ENCODE data around the gene YRDC. TPM values are rescaled to one million over a fixed set of nuclear protein-coding genes. Genes with fewer than 3 reads are reported as not detected.

Gene YRDC
- total RNA-seq, 3 donors from 2014 or later (not counting 1 experiment from before 2014, with no cell fraction given): 19.9 to 26.2 (median 24.4) TPM

- Mint-ChIP-seq H3K27ac (no peak overlapping the region), H3K36me3 (no peaks in the 10 kb centered on the region), H3K27me3 (ENCODE audit: low read depth in 2 of 2) (no peaks in the 10 kb centered on the region), H3K4me3 (no peak overlapping the region), H3K9me3 (no peaks in the 10 kb centered on the region), H3K4me1 (peaks cover 36 to 37% of the 10 kb centered on the region in 2 donors)
- H3K9me3 ChIP-seq (ENCODE audit: control insufficient read depth, insufficient read depth, low read length): no peaks in the 10 kb centered on the region
- TF ChIP-seq, protein P1, sequence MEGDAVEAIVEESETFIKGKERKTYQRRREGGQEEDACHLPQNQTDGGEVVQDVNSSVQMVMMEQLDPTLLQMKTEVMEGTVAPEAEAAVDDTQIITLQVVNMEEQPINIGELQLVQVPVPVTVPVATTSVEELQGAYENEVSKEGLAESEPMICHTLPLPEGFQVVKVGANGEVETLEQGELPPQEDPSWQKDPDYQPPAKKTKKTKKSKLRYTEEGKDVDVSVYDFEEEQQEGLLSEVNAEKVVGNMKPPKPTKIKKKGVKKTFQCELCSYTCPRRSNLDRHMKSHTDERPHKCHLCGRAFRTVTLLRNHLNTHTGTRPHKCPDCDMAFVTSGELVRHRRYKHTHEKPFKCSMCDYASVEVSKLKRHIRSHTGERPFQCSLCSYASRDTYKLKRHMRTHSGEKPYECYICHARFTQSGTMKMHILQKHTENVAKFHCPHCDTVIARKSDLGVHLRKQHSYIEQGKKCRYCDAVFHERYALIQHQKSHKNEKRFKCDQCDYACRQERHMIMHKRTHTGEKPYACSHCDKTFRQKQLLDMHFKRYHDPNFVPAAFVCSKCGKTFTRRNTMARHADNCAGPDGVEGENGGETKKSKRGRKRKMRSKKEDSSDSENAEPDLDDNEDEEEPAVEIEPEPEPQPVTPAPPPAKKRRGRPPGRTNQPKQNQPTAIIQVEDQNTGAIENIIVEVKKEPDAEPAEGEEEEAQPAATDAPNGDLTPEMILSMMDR (IDR thresholded peaks at IDR 0.05): no peak
- no peak overlapping the region for H3K27ac ChIP-seq (ENCODE audit: low read length)
- no peaks in the 10 kb centered on the region for H3K27me3 ChIP-seq (ENCODE audit: control insufficient read depth, insufficient read depth, low read length)
- ATAC-seq: no peak
- intact Hi-C loops (cut with micrococcal nuclease): loop anchor here (10.0 kb wide), 1 partner anchor 250 kb away; the partner anchor contains the start of gene GNL2
- peaks cover 10% of the 10 kb centered on the region for H3K36me3 ChIP-seq (ENCODE audit: control insufficient read depth, insufficient read depth, low read length)
- no peak for DNase-seq
- H3K4me3 ChIP-seq (ENCODE audit: low read length): no peak overlapping the region
- H3K4me1 ChIP-seq (ENCODE audit: control insufficient read depth, insufficient read depth, low read length): peaks cover 5% of the 10 kb centered on the region
Measured at GRCh38 chr1:37844536-37844935, 36.5 kb upstream of the YRDC start.

DNA sequence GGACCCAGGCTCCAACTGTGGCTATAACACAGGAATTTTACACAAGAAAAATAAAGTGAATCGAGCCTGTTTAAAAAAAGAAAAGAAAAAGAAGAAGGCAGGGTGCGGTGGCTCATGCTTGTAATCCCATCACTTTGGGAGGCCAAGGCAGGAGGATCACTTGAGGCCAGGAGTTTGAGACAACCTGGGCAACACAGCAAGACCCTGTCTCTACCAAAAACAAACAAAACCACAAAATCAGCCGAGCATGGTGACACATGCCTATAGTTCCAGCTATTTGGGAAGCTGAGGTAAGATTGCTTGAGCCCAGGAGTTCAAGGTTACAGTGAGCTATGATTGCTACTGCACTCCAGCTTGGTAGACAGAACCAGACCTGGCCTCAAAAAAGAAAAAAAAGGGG lies 33.6 kb upstream of the YRDC start:
- no peak overlapping the region for H3K4me3 Mint-ChIP-seq
- no peak overlapping the region for H3K27ac Mint-ChIP-seq
- H3K27me3 ChIP-seq (ENCODE audit: control insufficient read depth, insufficient read depth, low read length): no peaks in the 10 kb centered on the region
- no peak overlapping the region for H3K27ac ChIP-seq (ENCODE audit: low read length)
- ATAC-seq (no peak), DNase-seq (no peak)
- peaks cover under 1% of the 10 kb centered on the region for H3K4me1 ChIP-seq (ENCODE audit: control insufficient read depth, insufficient read depth, low read length)
- H3K27me3 Mint-ChIP-seq (ENCODE audit: low read depth in 2 of 2): no peaks in the 10 kb centered on the region
- 97% methylated on average over 3 of the region's 3 CpGs for WGBS (ENCODE audit: insufficient coverage)
- no peaks in the 10 kb centered on the region for H3K9me3 Mint-ChIP-seq
- no peaks in the 10 kb centered on the region for H3K36me3 Mint-ChIP-seq
- H3K9me3 ChIP-seq (ENCODE audit: control insufficient read depth, insufficient read depth, low read length): no peaks in the 10 kb centered on the region
- TF ChIP-seq, protein P1 (IDR thresholded peaks at IDR 0.05): no peak
- H3K4me1 Mint-ChIP-seq: peaks cover 27 to 30% of the 10 kb centered on the region in 2 donors
- intact Hi-C loops (cut with micrococcal nuclease): loop anchor here (10.0 kb wide), 1 partner anchor 247 kb away; the partner anchor contains the start of gene GNL2
- peaks cover 32% of the 10 kb centered on the region for H3K36me3 ChIP-seq (ENCODE audit: control insufficient read depth, insufficient read depth, low read length)
- H3K4me3 ChIP-seq (ENCODE audit: low read length): no peak overlapping the region

- TF ChIP-seq, protein P1 (IDR thresholded peaks at IDR 0.05): no peak
- peaks cover 38% of the 10 kb centered on the region for H3K36me3 ChIP-seq (ENCODE audit: control insufficient read depth, insufficient read depth, low read length)
- WGBS (ENCODE audit: insufficient coverage): 100% methylated on average over 1 of the region's 1 CpG
- no peak overlapping the region for H3K27ac Mint-ChIP-seq
- H3K36me3 Mint-ChIP-seq: no peaks in the 10 kb centered on the region
- H3K4me3 Mint-ChIP-seq: no peak overlapping the region
- ATAC-seq (no peak), DNase-seq (no peak)
- no peaks in the 10 kb centered on the region for H3K27me3 Mint-ChIP-seq (ENCODE audit: low read depth in 2 of 2)
- H3K4me1 ChIP-seq (ENCODE audit: control insufficient read depth, insufficient read depth, low read length): no peaks in the 10 kb centered on the region
- no peaks in the 10 kb centered on the region for H3K9me3 ChIP-seq (ENCODE audit: control insufficient read depth, insufficient read depth, low read length)
- no peaks in the 10 kb centered on the region for H3K27me3 ChIP-seq (ENCODE audit: control insufficient read depth, insufficient read depth, low read length)
- H3K9me3 Mint-ChIP-seq: no peaks in the 10 kb centered on the region
- intact Hi-C loops (cut with micrococcal nuclease): loop anchor here (10.0 kb wide), 1 partner anchor 246 kb away; the partner anchor contains the start of gene GNL2
- no peak overlapping the region for H3K4me3 ChIP-seq (ENCODE audit: low read length)
- peaks cover 18 to 22% of the 10 kb centered on the region in 2 donors for H3K4me1 Mint-ChIP-seq
- H3K27ac ChIP-seq (ENCODE audit: low read length): no peak overlapping the region
Measured at GRCh38 chr1:37840711-37841110, 32.7 kb upstream of the YRDC start.

GRCh38 chr1:37839676-37840075 lies 31.7 kb upstream of the YRDC start:
- no peak overlapping the region for H3K4me3 Mint-ChIP-seq
- TF ChIP-seq, protein P1 (IDR thresholded peaks at IDR 0.05): no peak
- intact Hi-C loops (cut with micrococcal nuclease): loop anchor here (10.0 kb wide), 1 partner anchor 245 kb away; the partner anchor contains the start of gene GNL2
- H3K9me3 Mint-ChIP-seq: no peaks in the 10 kb centered on the region
- ATAC-seq: no peak
- H3K27ac Mint-ChIP-seq: no peak overlapping the region
- Histone ChIP-seq H3K27ac (ENCODE audit: low read length) (no peak overlapping the region), H3K4me1 (ENCODE audit: control insufficient read depth, insufficient read depth, low read length) (no peaks in the 10 kb centered on the region), H3K4me3 (ENCODE audit: low read length) (no peak overlapping the region), H3K9me3 (ENCODE audit: control insufficient read depth, insufficient read depth, low read length) (no peaks in the 10 kb centered on the region), H3K27me3 (ENCODE audit: control insufficient read depth, insufficient read depth, low read length) (no peaks in the 10 kb centered on the region), H3K36me3 (ENCODE audit: control insufficient read depth, insufficient read depth, low read length) (peaks cover 47% of the 10 kb centered on the region)
- H3K4me1 Mint-ChIP-seq: peaks cover 8 to 14% of the 10 kb centered on the region in 2 donors
- WGBS (ENCODE audit: insufficient coverage): 95% methylated on average over 10 of the region's 10 CpGs
- no peaks in the 10 kb centered on the region for H3K27me3 Mint-ChIP-seq (ENCODE audit: low read depth in 2 of 2)
- peaks cover 8% of the 10 kb centered on the region for H3K36me3 Mint-ChIP-seq
- no peak for DNase-seq

Measured in natural killer cell (primary cell).